Suppressor macrophage treated with lipopolysaccharide for 1 hour (primary cell): ENCODE measurements around the gene CCDC71.

ENCODE experiments used
- DNase-seq, 3 donors: peaks; one replicate each; pipeline ENCODE4 v3.0.0-alpha.2; 2020 to 2022

The CCDC71 gene

GRCh38 chr3:49124991-49125670 lies 41.0 kb downstream of the CCDC71 start:
- no peak for DNase-seq

- no peak for DNase-seq
Observed at GRCh38 chr3:49124203-49124602, 41.9 kb downstream of the CCDC71 start.

- DNase-seq, result no peak
Observed at GRCh38 chr3:49123687-49124086, 42.4 kb downstream of the CCDC71 start.

- no peak for DNase-seq
Observed at GRCh38 chr3:49122886-49123545, 43.1 kb downstream of the CCDC71 start.

GRCh38 chr3:49122451-49122850 lies 43.7 kb downstream of the CCDC71 start:
- DNase-seq, result peak in 2 of 3 donors; percentile 14 to 44

GRCh38 chr3:49122022-49122421 lies 44.1 kb downstream of the CCDC71 start:
- DNase-seq, result no peak

GRCh38 chr3:49121132-49121736 lies 44.9 kb downstream of the CCDC71 start:
- no peak for DNase-seq

- peak; percentile 95 to 98 (median 96) for DNase-seq
Observed at GRCh38 chr3:49120438-49121131, 45.5 kb downstream of the CCDC71 start, which contains the start of gene USP19. Gene USP19, minus strand, starts transcription at chr3:49120823. Its CDS starts 1,678 bp downstream, at chr3:49119145.

GRCh38 chr3:49120096-49120437 lies 46.1 kb downstream of the CCDC71 start:
- DNase-seq, result peak in 1 of 3 donors; percentile 10

GRCh38 chr3:49119439-49119838 lies 46.7 kb downstream of the CCDC71 start:
- DNase-seq, result no peak

- DNase-seq, result no peak
Observed at GRCh38 chr3:49119036-49119435, 47.1 kb downstream of the CCDC71 start.
